ENCODE results near the gene EZR.

The EZR gene

GRCh38 chr6:158722176-158722729 lies 96.9 kb downstream of the EZR start:
- in situ Hi-C loops (cut with MboI; ENCODE audit: low sequenced_read_pairs, unreplicated experiment), result loop anchor here (25.0 kb wide), 1 partner anchor 390 kb away; no protein-coding TSS in a partner anchor
- TF ChIP-seq CTCF (IDR thresholded peaks at IDR 0.05; ENCODE audit: borderline replicate concordance, control extremely low read depth, extremely low read depth, insufficient read depth, missing control alignments), result no peak
- DNase-seq (ENCODE audit: low spot score), result no peak

- no peak for DNase-seq (ENCODE audit: low spot score)
- in situ Hi-C loops (cut with MboI; ENCODE audit: low sequenced_read_pairs, unreplicated experiment), result loop anchor here (25.0 kb wide), 1 partner anchor 394 kb away; no protein-coding TSS in a partner anchor
These were observed 100.6 kb downstream of the EZR start for GRCh38 chr6:158718461-158719046.

GRCh38 chr6:158717341-158718330 lies 101.5 kb downstream of the EZR start:
- TF ChIP-seq CTCF (IDR thresholded peaks at IDR 0.05; ENCODE audit: borderline replicate concordance, control extremely low read depth, extremely low read depth, insufficient read depth, missing control alignments), result no peak
- DNase-seq (ENCODE audit: low spot score), result peak; percentile 74
- in situ Hi-C loops (cut with MboI; ENCODE audit: low sequenced_read_pairs, unreplicated experiment), result loop anchor here (25.0 kb wide), 1 partner anchor 395 kb away; no protein-coding TSS in a partner anchor

More at GRCh38 chr6:158718461-158719046, 100.6 kb downstream of the EZR start:
- peak; percentile 49 for TF ChIP-seq CTCF (IDR thresholded peaks at IDR 0.05; ENCODE audit: borderline replicate concordance, control extremely low read depth, extremely low read depth, insufficient read depth, missing control alignments)
